ENCODE data around the gene MEMO1.
A peak's percentile ranks its signal among the peaks of the same experiment; 100 is the strongest.

Gene MEMO1

DNA sequence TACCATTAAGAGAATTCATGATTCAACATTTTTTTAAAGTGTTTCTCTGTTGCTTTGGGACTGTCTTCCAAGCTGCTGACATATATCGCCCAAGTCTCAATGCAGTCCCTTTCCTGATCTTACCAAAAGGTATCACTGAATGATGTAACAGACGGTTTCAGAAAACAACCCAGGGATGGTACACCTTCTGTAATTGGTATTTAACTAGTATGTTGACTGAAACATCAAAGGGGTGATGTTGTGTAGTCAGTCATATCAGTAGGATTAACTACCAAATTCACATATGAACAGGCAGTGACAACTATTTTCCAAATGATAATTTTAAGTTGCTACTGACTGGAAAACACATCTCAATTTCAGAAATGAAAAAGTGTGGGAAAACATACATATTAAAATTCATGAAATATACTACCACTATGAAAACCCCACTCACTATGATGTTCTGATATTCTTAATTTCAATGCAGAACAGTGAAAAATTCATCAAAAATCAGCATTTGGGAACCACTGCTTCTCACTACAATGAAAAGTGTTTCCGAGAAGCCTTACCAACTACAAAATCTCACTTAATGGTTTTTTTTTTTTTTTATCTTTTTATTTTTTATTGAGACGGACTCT is 59.8 kb downstream of the MEMO1 start:
- H3K9me3 Mint-ChIP-seq: no peaks in the 10 kb centered on the region
- ATAC-seq (peak; percentile 96), DNase-seq (no peak)
- H3K4me1 Mint-ChIP-seq: peaks cover 18% of the 10 kb centered on the region
- peak overlapping the region in 1 of 2 donors; percentile 83 for H3K27ac Mint-ChIP-seq
- H3K27me3 Mint-ChIP-seq: no peaks in the 10 kb centered on the region
- H3K4me3 Mint-ChIP-seq: peak overlapping the region in 1 of 2 donors; percentile 34

- ATAC-seq (no peak), DNase-seq (no peak)
- H3K9me3 Mint-ChIP-seq: no peaks in the 10 kb centered on the region
- no peak overlapping the region for H3K4me3 Mint-ChIP-seq
- H3K27ac Mint-ChIP-seq: no peak overlapping the region
- H3K4me1 Mint-ChIP-seq: peaks cover 38% of the 10 kb centered on the region
- no peaks in the 10 kb centered on the region for H3K27me3 Mint-ChIP-seq
Observed at GRCh38 chr2:31947871-31948270, 62.9 kb downstream of the MEMO1 start.

DNA sequence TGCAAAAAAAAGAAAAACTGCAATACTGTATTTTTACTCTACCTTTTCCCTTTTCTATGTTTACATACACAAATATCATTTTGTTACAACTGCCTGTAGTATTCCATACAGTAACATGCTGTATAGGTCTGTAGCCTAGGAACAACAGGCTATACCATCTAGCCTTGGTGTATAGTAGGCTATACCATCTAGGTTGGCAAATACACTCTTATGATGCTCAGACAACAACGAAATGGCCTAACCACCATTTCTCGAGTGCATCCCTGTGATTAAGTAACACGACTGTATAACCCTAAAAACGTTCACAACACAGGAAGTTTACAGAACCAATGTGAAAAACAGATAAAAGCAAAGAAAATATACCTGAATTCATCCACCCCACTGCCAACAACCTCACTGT is 64.0 kb downstream of the MEMO1 start:
- DNase-seq (no peak), ATAC-seq (no peak)
- Mint-ChIP-seq H3K27ac (no peak overlapping the region), H3K4me3 (no peak overlapping the region), H3K9me3 (no peaks in the 10 kb centered on the region), H3K27me3 (no peaks in the 10 kb centered on the region), H3K4me1 (peaks cover 37% of the 10 kb centered on the region)

DNA sequence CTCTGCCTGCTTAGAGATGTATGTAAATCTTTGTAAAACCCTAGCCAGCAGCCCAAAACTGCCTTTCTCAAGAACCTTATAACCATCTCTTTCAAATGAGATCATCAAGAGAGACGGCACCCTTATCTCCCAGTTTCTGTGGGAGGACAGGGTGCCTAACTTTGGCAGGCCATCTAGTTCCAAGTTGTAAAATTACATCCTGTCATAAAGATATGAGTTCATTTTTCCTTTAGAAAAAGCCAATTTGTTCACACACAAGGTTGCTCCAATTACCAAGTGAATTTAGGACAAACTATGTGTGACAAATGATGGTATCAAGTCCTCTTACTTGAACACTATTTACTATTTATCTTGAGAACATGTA is 65.3 kb downstream of the MEMO1 start:
- Mint-ChIP-seq H3K4me1 (peaks cover 26% of the 10 kb centered on the region), H3K4me3 (no peak overlapping the region), H3K27me3 (no peaks in the 10 kb centered on the region), H3K9me3 (no peaks in the 10 kb centered on the region), H3K27ac (peak overlapping the region in 1 of 2 donors; percentile 93)
- no peak for ATAC-seq
- DNase-seq: no peak

DNA sequence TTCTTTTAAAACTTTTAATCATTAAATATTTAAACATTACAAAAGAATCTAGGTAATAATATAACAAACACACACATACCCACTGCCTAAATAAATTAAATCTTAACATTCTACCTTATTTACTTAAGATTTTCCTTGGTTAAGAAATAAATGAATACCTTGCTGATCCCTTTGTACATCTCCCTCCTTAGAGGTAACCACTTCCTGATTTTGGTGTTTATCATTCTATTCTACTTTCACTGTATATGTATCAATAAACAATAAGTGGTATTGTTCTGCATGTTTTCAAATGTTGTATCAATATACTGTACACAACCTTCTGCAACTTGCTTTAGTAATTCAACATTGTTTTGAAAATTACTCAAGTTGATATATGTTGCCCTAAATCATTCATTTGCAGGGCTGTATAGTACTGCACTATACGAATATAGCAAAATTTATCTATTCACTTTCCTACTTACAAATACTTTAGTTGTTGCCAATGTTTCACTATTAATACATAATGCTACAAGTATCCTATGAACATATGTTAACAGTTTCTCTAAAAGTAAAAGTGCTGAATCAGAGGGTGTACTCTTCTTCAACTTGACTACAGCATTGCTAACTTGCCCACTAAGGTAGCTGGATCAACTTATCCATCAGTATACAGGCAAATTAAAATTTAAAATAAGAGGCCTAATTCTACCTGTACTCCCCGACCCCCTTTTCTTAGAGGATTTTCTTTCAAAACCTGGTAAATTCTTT is 65.8 kb downstream of the MEMO1 start:
- H3K27ac Mint-ChIP-seq: peak overlapping the region in 1 of 2 donors; percentile 93
- ATAC-seq (no peak), DNase-seq (no peak)
- no peaks in the 10 kb centered on the region for H3K9me3 Mint-ChIP-seq
- no peak overlapping the region for H3K4me3 Mint-ChIP-seq
- H3K27me3 Mint-ChIP-seq: no peaks in the 10 kb centered on the region
- H3K4me1 Mint-ChIP-seq: peaks cover 26% of the 10 kb centered on the region

- peaks cover 20% of the 10 kb centered on the region for H3K4me1 Mint-ChIP-seq
- H3K4me3 Mint-ChIP-seq: peak overlapping the region in 1 of 2 donors; percentile 53
- no peaks in the 10 kb centered on the region for H3K9me3 Mint-ChIP-seq
- ATAC-seq (no peak), DNase-seq (no peak)
- H3K27me3 Mint-ChIP-seq: no peaks in the 10 kb centered on the region
- no peak overlapping the region for H3K27ac Mint-ChIP-seq
Observed at GRCh38 chr2:31943636-31944225, 67.1 kb downstream of the MEMO1 start.

DNA sequence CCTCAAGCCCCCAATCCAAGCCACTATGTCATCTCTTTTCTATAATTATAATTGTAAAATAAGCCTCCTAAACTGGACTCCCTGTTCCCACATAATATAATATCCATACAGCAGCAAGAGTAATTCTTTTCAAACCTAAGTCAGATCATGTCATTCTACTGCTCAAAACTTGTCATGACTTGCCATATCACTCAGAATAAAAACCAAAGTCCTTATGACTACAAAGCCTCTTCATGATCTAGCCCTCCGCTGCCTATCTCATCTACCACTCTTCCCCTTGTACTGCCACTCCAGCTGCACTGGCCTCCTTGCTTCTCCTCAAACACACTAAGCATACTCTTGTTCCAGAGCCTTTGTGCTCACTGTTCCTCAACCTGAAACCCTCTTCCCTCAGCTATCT is 69.9 kb downstream of the MEMO1 start:
- no peaks in the 10 kb centered on the region for H3K27me3 Mint-ChIP-seq
- no peak for ATAC-seq
- DNase-seq: no peak
- no peak overlapping the region for H3K27ac Mint-ChIP-seq
- H3K4me3 Mint-ChIP-seq: no peak overlapping the region
- H3K4me1 Mint-ChIP-seq: peaks cover 26% of the 10 kb centered on the region
- no peaks in the 10 kb centered on the region for H3K9me3 Mint-ChIP-seq

GRCh38 chr2:31937741-31938140 is 73.1 kb downstream of the MEMO1 start:
- no peak overlapping the region for H3K27ac Mint-ChIP-seq

DNA sequence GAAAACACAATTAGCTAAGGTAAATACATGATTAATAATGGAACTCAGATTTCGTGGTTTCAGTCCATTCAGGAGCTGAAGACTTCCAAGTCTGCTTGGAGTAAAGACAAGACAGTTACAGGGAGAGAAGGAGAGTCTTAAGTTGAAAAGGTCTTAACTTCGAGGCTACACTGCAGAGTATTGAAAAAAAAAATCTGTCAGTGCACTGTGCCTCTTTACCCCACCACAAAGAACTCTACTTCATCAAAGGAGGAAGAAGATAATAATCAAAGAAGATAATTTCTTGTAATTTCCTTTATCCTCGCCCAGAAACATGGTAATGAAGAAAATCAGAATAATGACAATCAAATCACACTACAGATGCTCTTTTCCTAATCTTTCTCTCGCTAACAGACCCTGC is 75.4 kb downstream of the MEMO1 start:
- ATAC-seq (no peak), DNase-seq (no peak)
- H3K27me3 Mint-ChIP-seq: no peaks in the 10 kb centered on the region
- H3K4me3 Mint-ChIP-seq: no peak overlapping the region
- peaks cover 5% of the 10 kb centered on the region for H3K4me1 Mint-ChIP-seq
- no peaks in the 10 kb centered on the region for H3K9me3 Mint-ChIP-seq
- H3K27ac Mint-ChIP-seq: no peak overlapping the region

More at GRCh38 chr2:31937741-31938140, 73.1 kb downstream of the MEMO1 start:
- no peak overlapping the region for H3K4me3 Mint-ChIP-seq
- no peaks in the 10 kb centered on the region for H3K27me3 Mint-ChIP-seq
- H3K4me1 Mint-ChIP-seq: peaks cover 5% of the 10 kb centered on the region
- ATAC-seq: no peak
- no peak for DNase-seq
- H3K9me3 Mint-ChIP-seq: no peaks in the 10 kb centered on the region

- Mint-ChIP-seq H3K4me1 (peaks cover 5% of the 10 kb centered on the region), H3K4me3 (no peak overlapping the region), H3K9me3 (no peaks in the 10 kb centered on the region), H3K27me3 (no peaks in the 10 kb centered on the region), H3K27ac (no peak overlapping the region)
- no peak for ATAC-seq
- no peak for DNase-seq
Observed at GRCh38 chr2:31933066-31933465, 77.7 kb downstream of the MEMO1 start.

GRCh38 chr2:31932589-31932988 is 78.2 kb downstream of the MEMO1 start:
- Mint-ChIP-seq H3K27ac (no peak overlapping the region), H3K4me1 (peaks cover 5% of the 10 kb centered on the region)

DNA sequence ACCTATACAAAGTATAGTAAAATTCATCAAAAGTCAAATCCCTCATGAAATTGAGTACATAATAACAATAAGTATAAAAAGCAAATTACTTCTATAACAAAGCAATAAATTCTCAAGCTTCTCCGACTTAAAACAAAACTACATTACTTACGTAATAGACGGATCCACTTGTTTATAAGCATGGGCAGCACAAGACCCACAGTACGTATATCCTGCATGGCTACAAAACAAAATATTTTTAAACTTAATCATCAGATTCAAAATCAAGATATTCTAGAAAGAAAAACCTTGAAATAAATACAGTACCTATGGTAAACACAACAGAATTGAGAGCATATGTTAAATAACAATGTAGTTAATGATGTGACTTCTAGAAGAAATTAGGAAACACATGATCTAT is 78.9 kb downstream of the MEMO1 start:
- no peak for DNase-seq
- no peak overlapping the region for H3K4me3 Mint-ChIP-seq
- H3K9me3 Mint-ChIP-seq: no peaks in the 10 kb centered on the region
- ATAC-seq: no peak
- peaks cover 5% of the 10 kb centered on the region for H3K4me1 Mint-ChIP-seq
- H3K27ac Mint-ChIP-seq: no peak overlapping the region
- H3K27me3 Mint-ChIP-seq: no peaks in the 10 kb centered on the region

More at GRCh38 chr2:31932589-31932988, 78.2 kb downstream of the MEMO1 start:
- no peak for ATAC-seq
- no peaks in the 10 kb centered on the region for H3K9me3 Mint-ChIP-seq
- H3K27me3 Mint-ChIP-seq: no peaks in the 10 kb centered on the region
- H3K4me3 Mint-ChIP-seq: no peak overlapping the region
- no peak for DNase-seq

DNA sequence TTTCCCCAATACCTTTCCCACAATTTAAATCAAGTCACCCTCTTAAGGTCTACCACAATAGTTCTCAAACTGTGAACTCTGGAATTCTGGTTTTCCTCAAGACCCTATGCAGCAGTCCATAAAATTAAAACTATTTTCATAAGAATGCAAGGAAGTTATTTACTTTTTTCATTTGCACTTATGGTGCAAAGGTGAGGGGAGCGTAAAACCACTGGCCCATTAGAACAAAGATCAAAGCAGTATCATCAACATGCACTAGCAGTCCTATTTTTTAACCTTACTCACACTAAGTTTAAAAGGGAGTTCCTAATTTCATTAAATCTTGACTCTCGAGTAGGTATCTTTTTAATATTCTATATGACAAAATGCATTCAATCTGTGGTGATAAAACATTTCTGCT is 85.3 kb downstream of the MEMO1 start:
- no peak for ATAC-seq
- no peak for DNase-seq
- peak overlapping the region in 1 of 2 donors; percentile 3 for H3K27ac Mint-ChIP-seq
- no peaks in the 10 kb centered on the region for H3K9me3 Mint-ChIP-seq
- H3K4me3 Mint-ChIP-seq: no peak overlapping the region
- H3K4me1 Mint-ChIP-seq: no peaks in the 10 kb centered on the region
- H3K27me3 Mint-ChIP-seq: no peaks in the 10 kb centered on the region

- no peak for DNase-seq
- no peak overlapping the region for H3K4me3 Mint-ChIP-seq
- H3K9me3 Mint-ChIP-seq: no peaks in the 10 kb centered on the region
- ATAC-seq: no peak
- H3K4me1 Mint-ChIP-seq: no peaks in the 10 kb centered on the region
- H3K27ac Mint-ChIP-seq: no peak overlapping the region
- H3K27me3 Mint-ChIP-seq: no peaks in the 10 kb centered on the region
Observed at GRCh38 chr2:31923662-31924061, 87.1 kb downstream of the MEMO1 start.

DNA sequence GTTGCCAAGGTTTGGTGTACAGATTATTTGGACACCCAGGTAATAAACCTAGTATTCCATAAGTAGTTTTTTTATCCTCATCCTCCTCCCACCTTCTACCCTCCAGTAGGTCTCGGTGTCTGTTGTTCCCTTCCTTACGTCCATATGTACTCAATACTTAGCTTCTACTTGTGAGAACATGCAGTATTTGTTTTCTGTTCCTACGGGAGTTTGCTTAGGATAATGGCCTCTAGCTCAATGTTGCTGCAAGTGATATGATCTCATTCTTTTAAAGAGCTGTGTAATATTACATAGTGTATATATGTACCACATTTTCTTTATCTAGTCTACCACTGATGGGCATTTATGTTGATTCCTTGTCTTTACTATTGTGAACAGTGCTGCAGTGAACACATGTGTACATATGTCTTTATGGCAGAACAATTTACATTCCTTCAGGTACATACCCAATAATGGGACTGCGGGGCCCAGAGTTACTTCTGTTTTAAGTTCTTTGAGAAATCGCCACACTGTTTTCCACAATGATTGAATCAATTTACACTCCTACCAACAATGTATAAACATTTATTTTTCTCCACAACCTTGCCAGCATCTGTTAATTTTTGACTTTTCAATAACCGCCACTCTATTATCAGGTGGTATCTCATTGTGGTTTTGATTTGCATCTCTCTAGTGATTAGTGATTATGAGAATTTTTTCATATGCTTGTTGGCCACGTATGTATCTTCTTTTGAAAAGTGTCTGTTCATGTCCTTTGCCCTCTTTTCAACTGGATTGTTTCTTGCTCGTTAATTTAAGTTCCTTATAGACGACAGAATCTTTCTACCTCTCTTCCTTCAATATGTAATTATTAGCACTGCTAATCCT is 88.0 kb downstream of the MEMO1 start:
- Mint-ChIP-seq H3K9me3 (no peaks in the 10 kb centered on the region), H3K4me1 (no peaks in the 10 kb centered on the region), H3K27ac (no peak overlapping the region), H3K27me3 (no peaks in the 10 kb centered on the region), H3K4me3 (no peak overlapping the region)
- DNase-seq (no peak), ATAC-seq (no peak)

GRCh38 chr2:31920962-31921361 is 89.8 kb downstream of the MEMO1 start:
- no peak for DNase-seq
- H3K4me1 Mint-ChIP-seq: no peaks in the 10 kb centered on the region
- no peak for ATAC-seq
- no peak overlapping the region for H3K4me3 Mint-ChIP-seq
- H3K9me3 Mint-ChIP-seq: no peaks in the 10 kb centered on the region
- H3K27ac Mint-ChIP-seq: no peak overlapping the region
- H3K27me3 Mint-ChIP-seq: no peaks in the 10 kb centered on the region

Data from stimulated activated naive CD8-positive, alpha-beta T cell treated with anti-CD3 and anti-CD28 coated beads, Interleukin-15, amount 100 ng/mL, for 72 hours (primary cell).